ENCODE data around the gene HARS1.
"Not testable (repeated sequence)": the region's sequence is repeated elsewhere in the genome, so short reads cannot be mapped to it uniquely, and the experiment has no call there.

DNA sequence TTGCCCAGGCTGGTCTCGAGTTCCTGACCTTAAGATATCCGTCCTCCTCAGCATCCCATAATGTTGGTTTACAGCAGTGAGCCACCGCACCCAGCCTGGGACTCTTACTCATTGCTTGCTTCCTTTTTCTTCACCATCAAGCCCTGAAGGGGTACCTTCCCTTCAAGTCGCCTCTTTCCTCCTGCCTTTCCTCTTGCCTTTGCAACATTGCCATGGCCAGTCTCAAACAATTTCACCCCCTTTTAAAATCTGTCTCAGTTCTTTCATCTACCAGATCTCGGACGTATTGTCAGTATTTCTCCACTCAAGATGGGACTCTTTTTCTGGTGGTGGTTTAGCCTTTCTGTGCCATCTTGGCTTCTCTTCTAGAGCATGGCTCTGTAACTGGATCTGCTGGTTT is 29.6 kb upstream of the HARS1 start:
- TF ChIP-seq, protein P1, sequence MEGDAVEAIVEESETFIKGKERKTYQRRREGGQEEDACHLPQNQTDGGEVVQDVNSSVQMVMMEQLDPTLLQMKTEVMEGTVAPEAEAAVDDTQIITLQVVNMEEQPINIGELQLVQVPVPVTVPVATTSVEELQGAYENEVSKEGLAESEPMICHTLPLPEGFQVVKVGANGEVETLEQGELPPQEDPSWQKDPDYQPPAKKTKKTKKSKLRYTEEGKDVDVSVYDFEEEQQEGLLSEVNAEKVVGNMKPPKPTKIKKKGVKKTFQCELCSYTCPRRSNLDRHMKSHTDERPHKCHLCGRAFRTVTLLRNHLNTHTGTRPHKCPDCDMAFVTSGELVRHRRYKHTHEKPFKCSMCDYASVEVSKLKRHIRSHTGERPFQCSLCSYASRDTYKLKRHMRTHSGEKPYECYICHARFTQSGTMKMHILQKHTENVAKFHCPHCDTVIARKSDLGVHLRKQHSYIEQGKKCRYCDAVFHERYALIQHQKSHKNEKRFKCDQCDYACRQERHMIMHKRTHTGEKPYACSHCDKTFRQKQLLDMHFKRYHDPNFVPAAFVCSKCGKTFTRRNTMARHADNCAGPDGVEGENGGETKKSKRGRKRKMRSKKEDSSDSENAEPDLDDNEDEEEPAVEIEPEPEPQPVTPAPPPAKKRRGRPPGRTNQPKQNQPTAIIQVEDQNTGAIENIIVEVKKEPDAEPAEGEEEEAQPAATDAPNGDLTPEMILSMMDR (conservative IDR thresholded peaks at IDR 0.05 in 1 of 2, IDR thresholded peaks at IDR 0.05 in 1 of 2; ENCODE audit: low read depth in 1 of 2, low read length in 2 of 2): not testable (repeated sequence)
- not testable (repeated sequence) for TF ChIP-seq EZH2 (IDR thresholded peaks at IDR 0.05; ENCODE audit: low read length, missing control alignments)

All from fibroblast of lung (primary cell).